Measurements from ENCODE around the gene STAT4. TPM values are rescaled to one million over a fixed set of nuclear protein-coding genes. Genes with fewer than 3 reads are reported as not detected.

The STAT4 gene
- total RNA-seq, 2 experiments from 2014 or later, result 154 to 157 TPM

- Mint-ChIP-seq H3K4me1 (ENCODE audit: low read depth) (peaks cover 81% of the 10 kb centered on the region), H3K27ac (no peak overlapping the region), H3K36me3 (ENCODE audit: low read depth) (peaks cover 88% of the 10 kb centered on the region), H3K27me3 (ENCODE audit: low read depth) (no peaks in the 10 kb centered on the region), H3K9me3 (ENCODE audit: insufficient read depth) (peaks cover 4% of the 10 kb centered on the region), H3K4me3 (peak overlapping the region; percentile 3)
- DNase-seq (no peak), ATAC-seq (no peak)
- CTCF ChIA-PET, result interaction anchor here (0.9 to 3.1 kb wide), 6 partner anchors 11 to 103 kb away, joined by 3 to 20 read pairs (median 5); no protein-coding TSS in a partner anchor
- POLR2A ChIA-PET, result no interaction called here
Measured at GRCh38 chr2:191144217-191144616, 6.6 kb downstream of the STAT4 start.

GRCh38 chr2:191143791-191144190 is 7.0 kb downstream of the STAT4 start:
- no peak for ATAC-seq
- DNase-seq, result no peak
- ChIA-PET POLR2A (no interaction called here), CTCF (interaction anchor here (1.0 to 3.1 kb wide), 6 partner anchors 12 to 128 kb away, joined by 3 to 20 read pairs (median 4); no protein-coding TSS in a partner anchor)
- Mint-ChIP-seq H3K27ac (no peak overlapping the region), H3K9me3 (ENCODE audit: insufficient read depth) (peaks cover 4% of the 10 kb centered on the region), H3K36me3 (ENCODE audit: low read depth) (peaks cover 88% of the 10 kb centered on the region), H3K4me3 (peak overlapping the region; percentile 3), H3K27me3 (ENCODE audit: low read depth) (no peaks in the 10 kb centered on the region), H3K4me1 (ENCODE audit: low read depth) (peaks cover 83% of the 10 kb centered on the region)

- POLR2A ChIA-PET, result interaction anchor here (1.1 to 4.5 kb wide), 5 partner anchors 14 to 549 kb away, joined by 4 to 31 read pairs (median 12); no protein-coding TSS in a partner anchor
- ATAC-seq (no peak), DNase-seq (no peak)
- CTCF ChIA-PET, result interaction anchor here (0.7 to 5.5 kb wide), 9 partner anchors 13 to 76 kb away, joined by 3 to 37 read pairs (median 3); no protein-coding TSS in a partner anchor
- Mint-ChIP-seq H3K4me1 (ENCODE audit: low read depth) (peaks cover 75% of the 10 kb centered on the region), H3K4me3 (peak overlapping the region; percentile 66), H3K9me3 (ENCODE audit: insufficient read depth) (no peaks in the 10 kb centered on the region), H3K36me3 (ENCODE audit: low read depth) (peaks cover 80% of the 10 kb centered on the region), H3K27ac (peak overlapping the region; percentile 91), H3K27me3 (ENCODE audit: low read depth) (no peaks in the 10 kb centered on the region)
Measured at GRCh38 chr2:191128911-191129304, 21.9 kb downstream of the STAT4 start.

DNA sequence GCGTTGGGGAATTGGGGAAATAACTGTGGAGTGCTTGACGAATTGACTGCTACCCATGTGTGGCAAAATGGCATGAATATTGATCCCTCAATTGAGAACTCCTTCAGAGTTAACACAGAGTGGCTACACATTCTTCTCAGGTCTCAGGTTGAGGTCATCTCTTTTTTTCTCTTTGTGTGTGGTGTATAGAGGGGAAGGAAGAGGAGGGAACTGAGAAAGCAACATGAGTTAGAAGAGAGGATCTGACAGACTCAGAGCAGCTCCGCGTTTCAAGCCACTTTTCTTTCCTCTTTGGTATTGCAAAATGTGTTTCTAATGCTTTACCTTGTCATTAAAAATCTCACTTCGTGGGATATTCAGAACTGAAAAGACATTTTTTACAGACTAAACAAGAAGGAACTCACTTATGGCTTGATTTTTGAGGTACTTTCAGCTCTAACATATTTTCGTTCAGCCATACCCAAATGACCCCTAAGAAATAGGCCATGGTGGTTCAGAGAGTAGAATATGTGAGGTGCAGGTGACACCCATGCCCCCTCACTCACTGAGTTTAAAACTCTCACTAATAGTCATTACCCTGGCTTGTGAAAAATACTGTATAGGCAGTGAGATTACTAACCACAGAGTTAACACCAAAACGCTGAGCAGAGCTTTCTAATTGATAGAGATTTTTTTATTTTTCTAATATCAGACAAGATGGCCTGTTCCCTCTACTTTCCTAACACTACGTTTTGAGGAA is 22.5 kb downstream of the STAT4 start:
- peak overlapping the region; percentile 66 for H3K4me3 Mint-ChIP-seq
- peak overlapping the region; percentile 91 for H3K27ac Mint-ChIP-seq
- no peaks in the 10 kb centered on the region for H3K27me3 Mint-ChIP-seq (ENCODE audit: low read depth)
- H3K9me3 Mint-ChIP-seq (ENCODE audit: insufficient read depth), result no peaks in the 10 kb centered on the region
- peaks cover 80% of the 10 kb centered on the region for H3K36me3 Mint-ChIP-seq (ENCODE audit: low read depth)
- ChIA-PET CTCF (interaction anchor here (0.7 to 5.5 kb wide), 11 partner anchors 13 to 79 kb away, joined by 3 to 37 read pairs (median 3); no protein-coding TSS in a partner anchor), POLR2A (interaction anchor here (0.8 to 4.5 kb wide), 8 partner anchors 13 to 549 kb away, joined by 3 to 31 read pairs (median 6); no protein-coding TSS in a partner anchor)
- H3K4me1 Mint-ChIP-seq (ENCODE audit: low read depth), result peaks cover 77% of the 10 kb centered on the region
- DNase-seq (peak; percentile 44), ATAC-seq (peak; percentile 88)

- peak overlapping the region; percentile 91 for H3K27ac Mint-ChIP-seq
- CTCF ChIA-PET, result interaction anchor here (0.8 to 5.5 kb wide), 10 partner anchors 12 to 89 kb away, joined by 3 to 37 read pairs (median 7); partner anchors contain the start of gene STAT4
- POLR2A ChIA-PET, result interaction anchor here (1.0 to 4.5 kb wide), 6 partner anchors 12 to 73 kb away, joined by 3 to 28 read pairs (median 10); partner anchors contain the start of gene STAT4
- DNase-seq (no peak), ATAC-seq (peak; percentile 26)
- H3K4me1 Mint-ChIP-seq (ENCODE audit: low read depth), result peaks cover 83% of the 10 kb centered on the region
- no peak overlapping the region for H3K4me3 Mint-ChIP-seq
- H3K9me3 Mint-ChIP-seq (ENCODE audit: insufficient read depth), result no peaks in the 10 kb centered on the region
- H3K36me3 Mint-ChIP-seq (ENCODE audit: low read depth), result peaks cover 83% of the 10 kb centered on the region
- H3K27me3 Mint-ChIP-seq (ENCODE audit: low read depth), result no peaks in the 10 kb centered on the region
Measured at GRCh38 chr2:191127235-191127634, 23.6 kb downstream of the STAT4 start.

- ChIA-PET POLR2A (interaction anchor here (0.5 to 4.5 kb wide), 9 partner anchors 11 to 75 kb away, joined by 3 to 28 read pairs (median 4); partner anchors contain the start of gene STAT4), CTCF (interaction anchor here (0.8 to 5.5 kb wide), 15 partner anchors 10 to 112 kb away, joined by 3 to 37 read pairs (median 5); partner anchors contain the start of genes STAT1 and STAT4)
- peaks cover 80% of the 10 kb centered on the region for H3K4me1 Mint-ChIP-seq (ENCODE audit: low read depth)
- H3K4me3 Mint-ChIP-seq, result peak overlapping the region; percentile 29
- peaks cover 83% of the 10 kb centered on the region for H3K36me3 Mint-ChIP-seq (ENCODE audit: low read depth)
- no peaks in the 10 kb centered on the region for H3K27me3 Mint-ChIP-seq (ENCODE audit: low read depth)
- H3K27ac Mint-ChIP-seq, result peak overlapping the region; percentile 91
- ATAC-seq (peak; percentile 70), DNase-seq (peak; percentile 65)
- H3K9me3 Mint-ChIP-seq (ENCODE audit: insufficient read depth), result no peaks in the 10 kb centered on the region
Measured at GRCh38 chr2:191126386-191127085, 24.3 kb downstream of the STAT4 start.

DNA sequence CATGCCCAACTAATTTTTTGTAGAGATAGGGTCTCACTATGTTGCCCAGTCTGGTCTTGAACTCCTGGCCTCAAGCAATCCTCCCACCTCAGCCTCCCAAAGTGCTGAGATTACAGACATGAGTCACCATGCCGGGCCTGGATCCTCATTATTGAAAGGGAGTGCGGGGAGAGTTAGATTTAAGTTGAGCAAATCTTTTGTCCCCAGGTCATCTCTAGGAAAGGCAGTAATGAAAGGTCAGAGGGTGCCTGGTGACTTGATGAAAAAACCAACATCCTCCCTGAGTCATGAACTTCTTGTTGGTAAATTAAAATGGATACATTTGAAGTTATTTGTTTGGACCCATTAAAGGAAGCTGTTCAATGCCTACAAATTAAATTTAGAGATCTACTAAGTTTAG is 25.1 kb downstream of the STAT4 start:
- H3K27me3 Mint-ChIP-seq (ENCODE audit: low read depth), result no peaks in the 10 kb centered on the region
- ChIA-PET POLR2A (interaction anchor here (0.5 to 4.5 kb wide), 7 partner anchors 11 to 71 kb away, joined by 3 to 28 read pairs (median 5); partner anchors contain the start of gene STAT4), CTCF (interaction anchor here (0.9 to 5.5 kb wide), 11 partner anchors 11 to 111 kb away, joined by 3 to 37 read pairs (median 7); partner anchors contain the start of genes STAT1 and STAT4)
- DNase-seq, result no peak
- H3K27ac Mint-ChIP-seq, result peak overlapping the region; percentile 36
- no peaks in the 10 kb centered on the region for H3K9me3 Mint-ChIP-seq (ENCODE audit: insufficient read depth)
- peaks cover 85% of the 10 kb centered on the region for H3K36me3 Mint-ChIP-seq (ENCODE audit: low read depth)
- H3K4me1 Mint-ChIP-seq (ENCODE audit: low read depth), result peaks cover 80% of the 10 kb centered on the region
- no peak overlapping the region for H3K4me3 Mint-ChIP-seq
- no peak for ATAC-seq

DNA sequence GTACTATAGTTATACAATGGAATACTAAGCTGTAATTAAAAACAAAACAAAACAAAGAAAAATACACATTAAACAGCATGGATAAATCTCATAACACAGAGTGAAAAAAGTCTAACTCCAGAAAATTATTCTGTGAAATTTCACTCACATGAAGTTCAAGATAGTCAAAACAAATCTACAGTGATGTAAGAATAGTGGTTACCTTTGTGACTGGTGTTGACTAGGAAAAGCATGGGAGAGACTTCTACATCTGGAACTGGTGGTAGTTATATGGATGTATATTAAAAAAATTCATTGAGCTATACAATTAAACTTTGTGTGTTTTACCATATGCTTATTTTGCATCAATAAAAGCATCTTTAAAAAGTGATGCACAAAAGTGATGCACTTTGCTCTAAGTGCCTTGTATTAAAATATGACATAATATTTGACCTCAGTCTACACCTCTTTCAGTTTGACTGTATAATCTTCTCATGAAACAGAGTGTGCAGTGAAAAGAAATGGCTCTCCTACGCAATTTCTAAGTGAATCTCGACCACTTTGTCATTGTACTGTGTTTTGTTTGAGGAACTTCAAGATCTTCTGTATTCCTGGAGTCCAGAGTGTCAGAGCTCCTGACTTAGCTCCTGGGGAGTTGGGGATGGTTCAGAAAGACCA is 28.0 kb downstream of the STAT4 start:
- ChIA-PET POLR2A (no interaction called here), CTCF (interaction anchor here (1.1 to 1.6 kb wide), 2 partner anchors 32 to 71 kb away, joined by 3 to 8 read pairs; no protein-coding TSS in a partner anchor)
- DNase-seq (no peak), ATAC-seq (no peak)
- H3K27ac Mint-ChIP-seq, result no peak overlapping the region
- H3K4me1 Mint-ChIP-seq (ENCODE audit: low read depth), result peaks cover 69% of the 10 kb centered on the region
- no peaks in the 10 kb centered on the region for H3K27me3 Mint-ChIP-seq (ENCODE audit: low read depth)
- H3K9me3 Mint-ChIP-seq (ENCODE audit: insufficient read depth), result peaks cover 5% of the 10 kb centered on the region
- H3K4me3 Mint-ChIP-seq, result no peak overlapping the region
- H3K36me3 Mint-ChIP-seq (ENCODE audit: low read depth), result peaks cover 90% of the 10 kb centered on the region

DNA sequence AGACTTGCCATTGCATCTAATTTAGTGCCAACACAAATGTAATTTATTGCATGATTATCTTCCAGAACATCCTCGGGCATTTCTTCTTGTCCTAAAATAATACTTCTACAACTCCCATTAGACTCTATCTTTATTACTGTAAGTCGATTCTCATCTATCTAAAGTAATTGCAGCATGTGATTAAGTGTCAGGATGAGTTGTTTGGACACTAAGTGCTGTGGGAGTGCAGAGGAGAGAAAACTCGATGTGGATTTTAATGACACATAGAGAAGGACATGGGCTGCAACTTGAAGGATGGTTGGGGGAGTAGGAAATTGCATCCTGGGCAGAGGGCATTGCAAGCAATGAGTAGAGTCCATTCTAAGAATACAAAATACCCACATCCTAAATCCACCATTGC is 33.5 kb downstream of the STAT4 start:
- DNase-seq (no peak), ATAC-seq (no peak)
- Mint-ChIP-seq H3K4me3 (no peak overlapping the region), H3K9me3 (ENCODE audit: insufficient read depth) (peaks cover 5% of the 10 kb centered on the region), H3K4me1 (ENCODE audit: low read depth) (peaks cover 73% of the 10 kb centered on the region), H3K36me3 (ENCODE audit: low read depth) (peaks cover 90% of the 10 kb centered on the region), H3K27ac (no peak overlapping the region), H3K27me3 (ENCODE audit: low read depth) (no peaks in the 10 kb centered on the region)
- ChIA-PET CTCF (interaction anchor here (1.7 to 3.7 kb wide), 2 partner anchors 9 to 13 kb away, joined by 4 to 17 read pairs; no protein-coding TSS in a partner anchor), POLR2A (interaction anchor here (1.4 kb wide), 1 partner anchor 32 kb away, joined by 3 read pairs; no protein-coding TSS in a partner anchor)

DNA sequence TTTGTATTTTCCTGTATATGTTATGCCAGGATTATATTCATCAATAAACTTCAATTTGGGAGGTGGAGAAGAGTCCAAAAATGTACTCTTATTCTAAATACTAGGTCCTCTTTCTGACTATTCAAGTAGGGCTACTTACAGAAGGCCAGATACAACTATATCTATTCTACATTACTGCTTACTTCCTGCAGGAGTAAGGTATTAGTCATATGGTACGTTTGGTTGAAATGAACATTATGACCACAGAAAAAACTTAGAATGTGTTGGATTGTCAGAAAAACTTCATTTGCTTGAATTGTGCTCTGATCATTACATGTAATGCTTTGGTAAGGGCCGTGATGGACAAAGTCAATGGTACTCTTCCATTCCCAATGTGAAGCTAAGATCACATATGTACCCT is 35.0 kb downstream of the STAT4 start:
- ChIA-PET CTCF (interaction anchor here (1.1 to 3.7 kb wide), 14 partner anchors 11 to 335 kb away, joined by 3 to 27 read pairs (median 6); partner anchors contain the start of gene STAT4), POLR2A (interaction anchor here (0.6 to 3.7 kb wide), 8 partner anchors 12 to 562 kb away, joined by 3 to 41 read pairs (median 7); partner anchors contain the start of genes NABP1, STAT1 and STAT4)
- H3K4me3 Mint-ChIP-seq, result peak overlapping the region; percentile 29
- H3K4me1 Mint-ChIP-seq (ENCODE audit: low read depth), result peaks cover 71% of the 10 kb centered on the region
- H3K9me3 Mint-ChIP-seq (ENCODE audit: insufficient read depth), result peaks cover 5% of the 10 kb centered on the region
- peak; percentile 54 for ATAC-seq
- H3K27ac Mint-ChIP-seq, result peak overlapping the region; percentile 92
- no peaks in the 10 kb centered on the region for H3K27me3 Mint-ChIP-seq (ENCODE audit: low read depth)
- DNase-seq, result no peak
- H3K36me3 Mint-ChIP-seq (ENCODE audit: low read depth), result peaks cover 84% of the 10 kb centered on the region

All from activated CD8-positive, alpha-beta T cell treated with anti-CD3 and anti-CD28 coated beads, Interleukin-2, amount 10 ng/mL, durations not matched to agents 7 days and 5 days (primary cell).